WERI-Rb-1 (cell line): ENCODE measurements around the gene GATA6.
"Not testable (repeated sequence)": the region's sequence is repeated elsewhere in the genome, so short reads cannot be mapped to it uniquely, and the experiment has no call there.

Experiments used
- DNase-seq: peaks from one replicate; pipeline ENCODE4 v3.0.0-alpha.2; 2020
- H3K27ac ChIP-seq: fragments of 250-450 bp; sonication (Bioruptor Pico); 2 replicates; pipeline ENCODE4 v1.5.1; 2020; ENCODE audit warnings: mild to moderate bottlenecking, moderate library complexity
- H3K27me3 ChIP-seq: fragments of 250-450 bp; sonication (Bioruptor Pico); 2 replicates; pipeline ENCODE4 v1.5.1; 2021; ENCODE audit warnings: mild to moderate bottlenecking, low read depth, moderate library complexity; ENCODE audit not compliant: insufficient read depth, severe bottlenecking
- H3K36me3 ChIP-seq: fragments of 250-450 bp; sonication (Bioruptor Pico); 2 replicates; pipeline ENCODE4 v1.5.1; 2020; ENCODE audit warnings: mild to moderate bottlenecking, moderate library complexity
- H3K4me3 ChIP-seq: 2 replicates; pipeline ENCODE4 v1.5.1; 2011; ENCODE audit warnings: low read depth, mild to moderate bottlenecking, control low read depth, low read length
- H3K9me3 ChIP-seq: fragments of 250-450 bp; sonication (Bioruptor Pico); 2 replicates; pipeline ENCODE4 v1.5.1; 2021; ENCODE audit warnings: mild to moderate bottlenecking, moderate library complexity; ENCODE audit not compliant: severe bottlenecking
- TF ChIP-seq, protein P1 (sequence below): IDR thresholded peaks from 2 replicates; pipeline ENCODE4 v1.5.1; 2011; ENCODE audit warnings: low read depth, mild to moderate bottlenecking, control low read depth, inconsistent platforms, low read length

Gene GATA6

GRCh38 chr18:22179631-22180030, 10.2 kb downstream of the GATA6 start:
- TF ChIP-seq, protein P1, sequence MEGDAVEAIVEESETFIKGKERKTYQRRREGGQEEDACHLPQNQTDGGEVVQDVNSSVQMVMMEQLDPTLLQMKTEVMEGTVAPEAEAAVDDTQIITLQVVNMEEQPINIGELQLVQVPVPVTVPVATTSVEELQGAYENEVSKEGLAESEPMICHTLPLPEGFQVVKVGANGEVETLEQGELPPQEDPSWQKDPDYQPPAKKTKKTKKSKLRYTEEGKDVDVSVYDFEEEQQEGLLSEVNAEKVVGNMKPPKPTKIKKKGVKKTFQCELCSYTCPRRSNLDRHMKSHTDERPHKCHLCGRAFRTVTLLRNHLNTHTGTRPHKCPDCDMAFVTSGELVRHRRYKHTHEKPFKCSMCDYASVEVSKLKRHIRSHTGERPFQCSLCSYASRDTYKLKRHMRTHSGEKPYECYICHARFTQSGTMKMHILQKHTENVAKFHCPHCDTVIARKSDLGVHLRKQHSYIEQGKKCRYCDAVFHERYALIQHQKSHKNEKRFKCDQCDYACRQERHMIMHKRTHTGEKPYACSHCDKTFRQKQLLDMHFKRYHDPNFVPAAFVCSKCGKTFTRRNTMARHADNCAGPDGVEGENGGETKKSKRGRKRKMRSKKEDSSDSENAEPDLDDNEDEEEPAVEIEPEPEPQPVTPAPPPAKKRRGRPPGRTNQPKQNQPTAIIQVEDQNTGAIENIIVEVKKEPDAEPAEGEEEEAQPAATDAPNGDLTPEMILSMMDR: no peak
- Histone ChIP-seq H3K27me3 (peaks cover 94% of the 10 kb centered on the region), H3K27ac (no peak overlapping the region)

GRCh38 chr18:22180722-22181121, 11.3 kb downstream of the GATA6 start:
- no peaks in the 10 kb centered on the region for H3K36me3 ChIP-seq
- TF ChIP-seq, protein P1: no peak
- H3K27me3 ChIP-seq: peaks cover 94% of the 10 kb centered on the region
- H3K27ac ChIP-seq: no peak overlapping the region
- H3K4me3 ChIP-seq: no peak overlapping the region
- H3K9me3 ChIP-seq: peaks cover 5% of the 10 kb centered on the region
- DNase-seq: no peak

More at GRCh38 chr18:22179631-22180030, 10.2 kb downstream of the GATA6 start:
- no peak for DNase-seq
- Histone ChIP-seq H3K4me3 (no peak overlapping the region), H3K9me3 (peaks cover 5% of the 10 kb centered on the region), H3K36me3 (no peaks in the 10 kb centered on the region)

DNA sequence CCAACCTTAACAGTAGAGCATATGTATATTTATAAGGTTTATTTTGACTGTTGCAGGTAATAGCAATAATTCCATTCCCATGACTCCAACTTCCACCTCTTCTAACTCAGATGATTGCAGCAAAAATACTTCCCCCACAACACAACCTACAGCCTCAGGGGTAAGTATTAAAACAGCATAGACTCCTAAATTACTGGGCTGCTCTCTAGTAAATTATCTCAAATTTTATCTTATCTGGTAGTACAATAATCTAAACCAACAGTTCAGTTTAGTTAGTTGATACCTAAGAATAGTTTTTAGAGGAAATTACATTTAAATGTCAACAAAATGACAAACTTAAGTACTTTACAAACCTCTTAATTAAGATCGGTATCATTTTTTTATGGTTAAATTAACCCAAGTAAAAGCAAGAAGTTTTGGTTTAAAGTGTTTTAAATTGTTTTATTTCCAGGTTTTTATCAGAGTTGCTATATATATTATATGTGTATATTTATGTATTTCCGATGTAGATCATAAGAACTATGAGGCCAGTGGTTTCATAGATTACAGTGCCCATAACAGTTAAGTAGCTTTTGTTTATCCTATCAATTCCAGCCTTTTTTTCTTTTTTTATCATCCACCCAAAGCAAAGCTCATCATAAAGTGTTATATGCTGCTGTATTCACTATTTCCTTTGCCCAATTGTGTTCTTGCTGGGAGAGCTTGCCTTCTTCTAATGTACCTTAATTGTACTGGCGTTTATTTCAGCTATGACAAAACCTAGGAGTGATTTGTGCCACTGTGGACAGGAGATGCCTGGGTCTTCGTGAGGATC, 13.7 kb downstream of the GATA6 start:
- Histone ChIP-seq H3K4me3 (no peak overlapping the region), H3K27me3 (peaks cover 94% of the 10 kb centered on the region), H3K9me3 (no peaks in the 10 kb centered on the region), H3K27ac (no peak overlapping the region), H3K36me3 (no peaks in the 10 kb centered on the region)
- TF ChIP-seq, protein P1: no peak
- no peak for DNase-seq

- Histone ChIP-seq H3K9me3 (no peaks in the 10 kb centered on the region), H3K36me3 (no peaks in the 10 kb centered on the region), H3K27me3 (peaks cover 94% of the 10 kb centered on the region), H3K4me3 (no peak overlapping the region), H3K27ac (no peak overlapping the region)
- TF ChIP-seq, protein P1: no peak
- no peak for DNase-seq
These were observed 14.3 kb downstream of the GATA6 start for GRCh38 chr18:22183698-22184170.

GRCh38 chr18:22184573-22184972, 15.2 kb downstream of the GATA6 start:
- not testable (repeated sequence) for H3K4me3 ChIP-seq, DNase-seq, H3K9me3 ChIP-seq, H3K27ac ChIP-seq, H3K36me3 ChIP-seq
- peaks cover 94% of the 10 kb centered on the region for H3K27me3 ChIP-seq

GRCh38 chr18:22185273-22185672, 15.9 kb downstream of the GATA6 start:
- Histone ChIP-seq H3K27ac (no peak overlapping the region), H3K36me3 (no peaks in the 10 kb centered on the region), H3K9me3 (no peaks in the 10 kb centered on the region), H3K4me3 (no peak overlapping the region), H3K27me3 (peaks cover 96% of the 10 kb centered on the region)
- TF ChIP-seq, protein P1: no peak
- no peak for DNase-seq
